ENCODE results near the gene ALAS2.
"Not testable (repeated sequence)": the region's sequence is repeated elsewhere in the genome, so short reads cannot be mapped to it uniquely, and the experiment has no call there.

The ALAS2 gene, protein sequence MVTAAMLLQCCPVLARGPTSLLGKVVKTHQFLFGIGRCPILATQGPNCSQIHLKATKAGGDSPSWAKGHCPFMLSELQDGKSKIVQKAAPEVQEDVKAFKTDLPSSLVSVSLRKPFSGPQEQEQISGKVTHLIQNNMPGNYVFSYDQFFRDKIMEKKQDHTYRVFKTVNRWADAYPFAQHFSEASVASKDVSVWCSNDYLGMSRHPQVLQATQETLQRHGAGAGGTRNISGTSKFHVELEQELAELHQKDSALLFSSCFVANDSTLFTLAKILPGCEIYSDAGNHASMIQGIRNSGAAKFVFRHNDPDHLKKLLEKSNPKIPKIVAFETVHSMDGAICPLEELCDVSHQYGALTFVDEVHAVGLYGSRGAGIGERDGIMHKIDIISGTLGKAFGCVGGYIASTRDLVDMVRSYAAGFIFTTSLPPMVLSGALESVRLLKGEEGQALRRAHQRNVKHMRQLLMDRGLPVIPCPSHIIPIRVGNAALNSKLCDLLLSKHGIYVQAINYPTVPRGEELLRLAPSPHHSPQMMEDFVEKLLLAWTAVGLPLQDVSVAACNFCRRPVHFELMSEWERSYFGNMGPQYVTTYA

DNA sequence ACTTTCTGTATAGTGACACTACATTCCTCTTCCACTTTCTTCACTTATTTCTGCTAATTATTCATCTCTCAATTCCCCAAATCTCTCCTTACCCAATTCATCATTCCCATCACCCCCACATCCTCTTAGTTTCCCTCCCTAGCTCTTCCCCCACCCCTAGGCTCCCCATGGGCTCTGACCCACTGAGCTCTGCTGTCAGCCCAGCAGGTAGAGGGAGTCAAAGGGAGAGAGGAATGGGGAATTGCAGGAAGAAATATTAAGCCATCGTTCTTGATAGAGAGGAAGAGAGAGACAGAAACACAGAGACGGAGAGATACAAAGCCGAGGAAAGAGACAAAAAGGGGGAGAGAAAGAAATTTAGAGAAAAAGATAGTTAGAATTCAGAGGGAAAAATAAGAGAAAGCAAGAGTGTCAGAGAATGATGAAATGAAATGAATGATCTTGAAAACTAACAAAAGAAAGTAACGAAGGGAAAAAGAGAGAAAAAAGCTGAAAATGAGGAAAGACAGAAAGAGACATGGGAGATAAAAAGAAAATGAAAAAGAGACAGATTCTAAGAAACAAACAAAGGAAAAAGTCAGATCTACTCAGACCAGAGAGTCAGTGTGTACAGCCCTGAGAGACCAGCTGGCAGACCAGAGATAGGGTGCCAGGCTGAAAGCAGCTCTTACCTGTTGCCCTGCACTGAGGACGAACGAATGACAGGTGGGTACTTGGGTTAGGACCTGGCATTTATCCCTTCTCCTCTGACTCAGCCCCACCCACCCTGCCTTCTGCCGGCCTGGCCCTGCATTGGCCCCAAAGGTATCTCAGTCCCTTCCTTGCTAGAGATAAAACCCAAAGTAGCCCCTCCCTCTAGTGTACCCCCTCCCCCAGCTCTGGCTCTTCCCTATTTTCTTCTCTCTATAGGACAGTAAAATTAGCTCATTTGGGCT lies at the start of gene ALAS2:
TSS of gene ALAS2 (minus strand) at position 707 of the 935 bp plus-strand sequence. CDS start 4,977 bp downstream, outside the sequence.
- DNase-seq: no peak

DNA sequence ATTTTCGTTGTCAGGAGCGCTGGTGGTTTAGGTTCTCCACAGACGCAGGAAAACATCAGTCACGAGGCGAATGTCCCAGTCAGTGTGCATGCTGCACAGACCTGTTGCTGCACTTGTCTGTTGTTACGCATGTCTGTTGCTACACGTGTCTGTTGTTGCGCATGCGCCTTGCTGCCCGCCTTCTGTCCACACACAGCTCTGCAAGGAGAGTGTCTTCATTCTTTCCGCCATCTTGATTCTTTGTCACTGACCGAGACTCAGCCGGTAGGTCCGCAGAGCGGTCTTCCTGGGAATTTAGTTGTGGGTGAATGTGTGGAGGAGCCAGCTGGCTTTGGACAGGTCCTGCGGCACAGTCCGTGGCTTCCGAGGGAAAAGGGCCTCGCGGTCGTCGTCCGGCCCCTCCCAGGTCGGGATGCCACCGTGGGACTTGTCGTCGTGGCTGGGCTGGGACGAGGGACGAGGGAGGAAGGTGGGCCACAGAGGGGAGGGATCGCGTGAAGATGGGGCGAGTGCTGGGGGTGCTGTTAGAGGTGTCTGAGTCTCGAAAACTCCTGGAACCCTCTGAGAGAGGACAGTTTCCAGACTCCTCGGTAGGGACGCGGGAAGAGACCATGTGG lies 44.2 kb upstream of the ALAS2 start, which contains the start of gene PAGE2B:
TSS of gene PAGE2B (plus strand) at position 180 of the 617 bp plus-strand sequence. CDS start 1,012 bp downstream, outside the sequence.
- no peak for DNase-seq

DNA sequence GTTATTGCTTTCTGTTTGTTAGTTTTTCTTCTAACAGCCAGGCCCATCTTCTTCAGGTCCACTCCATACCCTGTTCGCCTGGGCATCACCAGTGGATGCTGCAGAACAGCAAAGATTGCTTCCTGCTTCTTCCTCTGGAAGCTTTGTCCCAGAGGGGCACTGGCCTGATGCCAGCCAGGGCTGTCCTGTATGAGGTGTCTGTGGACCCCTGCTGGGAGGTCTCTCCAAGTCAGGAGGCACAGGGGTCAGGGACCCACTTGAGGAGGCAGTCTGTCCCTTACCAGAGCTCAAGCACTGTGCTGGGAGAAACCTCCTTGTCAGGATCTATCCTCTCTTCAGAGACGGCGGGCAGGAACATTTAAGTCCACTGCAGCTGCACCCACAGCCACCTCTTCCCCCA lies 41.5 kb upstream of the ALAS2 start:
- no peak for DNase-seq

DNA sequence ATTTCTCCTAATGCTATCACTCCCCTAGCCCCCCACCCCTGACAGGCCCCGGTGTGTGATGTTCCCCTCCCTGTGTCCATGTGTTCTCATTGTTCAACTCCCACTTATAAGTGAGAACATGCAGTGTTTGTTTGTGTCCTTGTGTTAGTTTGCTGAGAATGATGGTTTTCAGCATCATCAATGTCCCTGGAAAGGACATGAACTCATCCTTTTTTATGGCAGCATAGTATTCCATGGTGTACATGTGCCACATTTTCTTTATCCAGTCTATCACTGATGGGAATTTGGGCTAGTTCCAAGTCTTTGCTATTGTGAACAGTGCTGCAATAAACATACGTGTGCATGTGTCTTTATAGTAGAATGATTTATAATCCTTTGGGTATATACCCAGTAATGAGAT lies 36.4 kb upstream of the ALAS2 start:
- DNase-seq: not testable (repeated sequence)

DNA sequence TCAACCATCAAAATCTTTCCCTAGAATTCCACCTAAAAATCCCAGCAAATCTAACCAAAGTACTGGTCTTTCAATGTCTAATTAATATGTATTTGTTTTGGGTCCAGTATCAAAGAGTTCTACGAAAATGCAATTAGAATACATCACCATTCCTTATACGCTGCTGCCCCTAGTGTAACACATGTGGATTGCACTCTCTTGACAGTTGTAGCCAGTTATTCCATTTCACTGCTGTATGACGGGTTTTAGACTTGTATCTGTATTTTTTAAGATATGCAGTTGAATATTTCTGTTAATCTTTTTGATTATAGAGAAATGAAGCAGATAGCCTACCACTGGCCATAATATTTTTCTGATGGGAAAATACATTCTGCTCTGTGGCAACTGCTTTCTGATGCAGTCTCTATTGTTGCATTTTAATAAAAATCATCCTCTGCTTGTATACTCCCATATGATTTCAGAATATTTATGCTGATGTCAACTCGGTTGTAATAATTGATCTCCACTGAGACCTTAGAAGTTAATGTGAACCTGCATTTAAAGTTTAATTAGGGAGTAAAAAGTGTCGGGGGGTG lies 27.0 kb upstream of the ALAS2 start:
- DNase-seq: peak; percentile 57

DNA sequence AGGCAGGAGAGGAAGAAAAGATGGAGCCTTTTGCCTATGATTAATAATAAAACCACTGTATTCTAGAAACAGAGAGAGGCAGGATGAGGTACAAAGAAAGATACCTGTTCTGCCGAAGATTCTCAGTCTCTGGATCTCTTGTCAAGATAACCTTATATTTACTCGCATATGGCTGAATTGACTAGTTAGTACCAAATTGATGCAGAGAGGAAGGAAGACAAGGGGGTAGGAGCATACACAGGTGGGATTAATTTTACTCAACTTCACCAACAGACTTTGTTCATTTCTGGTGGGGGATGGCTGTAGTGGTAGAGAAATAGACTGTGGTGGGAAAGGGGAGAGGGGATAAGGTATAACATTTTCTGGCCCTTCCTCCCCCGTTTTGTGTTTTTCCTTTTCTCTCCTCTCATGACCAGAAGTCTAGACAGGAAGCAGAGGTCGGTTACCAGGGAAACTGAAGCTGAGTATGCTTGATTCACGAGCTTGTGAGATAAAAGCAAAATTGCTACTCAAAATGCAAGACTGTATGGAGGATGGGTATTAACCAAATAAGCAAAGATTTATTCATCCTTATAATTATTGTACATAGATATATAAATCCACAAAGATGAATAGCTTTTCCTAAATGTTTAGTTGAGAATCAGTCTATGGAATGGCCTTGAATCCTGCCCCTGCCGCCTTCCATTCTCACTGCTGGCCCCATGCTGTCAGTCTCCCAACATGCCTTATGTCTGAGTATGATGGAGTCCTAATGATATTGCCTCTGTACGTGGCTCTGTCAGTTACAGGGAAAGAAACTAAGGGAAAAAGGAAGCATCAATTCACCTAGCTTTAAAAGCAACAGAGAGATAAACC lies 26.3 kb upstream of the ALAS2 start:
- DNase-seq: peak; percentile 55

DNA sequence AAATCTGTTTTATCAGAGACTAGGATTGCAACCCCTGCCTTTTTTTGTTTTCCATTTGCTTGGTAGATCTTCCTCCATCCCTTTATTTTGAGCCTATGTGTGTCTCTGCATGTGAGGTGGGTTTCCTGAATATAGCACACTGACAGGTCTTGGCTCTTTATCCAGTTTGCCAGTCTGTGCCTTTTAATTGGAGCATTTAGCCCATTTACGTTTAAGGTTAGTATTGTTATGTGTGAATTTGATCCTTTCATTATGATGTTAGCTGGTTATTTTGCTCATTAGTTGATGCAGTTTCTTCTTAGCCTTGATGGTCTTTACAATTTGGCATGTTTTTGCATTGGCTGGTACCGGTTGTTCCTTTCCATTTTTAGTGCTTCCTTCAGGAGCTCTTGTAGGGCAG lies 19.8 kb upstream of the ALAS2 start:
- DNase-seq: not testable (repeated sequence)

DNA sequence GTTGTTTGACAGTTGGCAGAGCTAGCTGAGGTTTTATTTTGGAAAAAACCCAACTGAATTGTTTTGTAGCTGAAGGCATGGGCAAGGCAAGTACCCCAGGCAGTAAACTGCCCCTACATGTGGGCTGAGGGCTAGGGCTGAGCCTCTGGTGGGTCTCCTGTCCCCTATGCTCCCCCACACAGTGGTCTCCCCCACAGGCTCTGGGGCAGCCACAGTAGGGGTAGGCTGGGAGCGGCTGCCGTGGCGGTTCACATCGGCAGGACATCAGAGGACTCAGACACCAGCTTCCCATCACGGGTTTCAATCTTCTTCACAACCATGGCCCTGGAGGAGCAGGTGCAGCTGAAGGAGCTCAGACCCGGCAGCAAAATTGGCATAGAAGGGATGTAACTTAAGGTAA lies 10.7 kb upstream of the ALAS2 start:
- no peak for DNase-seq

DNA sequence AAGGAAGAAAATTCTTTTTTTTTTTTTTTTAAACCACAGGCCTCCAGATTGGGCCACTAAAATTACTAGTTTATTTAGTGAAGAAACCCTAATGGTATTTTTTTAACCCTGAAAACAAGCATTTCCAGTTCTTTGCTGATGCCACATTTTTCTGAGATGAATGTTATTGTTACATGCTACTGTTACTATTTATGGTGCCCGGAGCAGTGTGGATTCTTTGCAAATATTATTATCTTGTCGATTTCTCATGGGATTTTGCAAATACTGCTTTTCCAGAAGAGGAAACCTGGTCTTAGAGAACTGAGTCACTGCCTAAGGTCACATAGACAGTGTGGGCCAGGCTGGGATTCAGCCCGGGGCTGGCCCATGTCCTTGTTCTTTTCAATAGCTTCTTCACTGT lies 8.7 kb upstream of the ALAS2 start:
- DNase-seq: no peak

DNA sequence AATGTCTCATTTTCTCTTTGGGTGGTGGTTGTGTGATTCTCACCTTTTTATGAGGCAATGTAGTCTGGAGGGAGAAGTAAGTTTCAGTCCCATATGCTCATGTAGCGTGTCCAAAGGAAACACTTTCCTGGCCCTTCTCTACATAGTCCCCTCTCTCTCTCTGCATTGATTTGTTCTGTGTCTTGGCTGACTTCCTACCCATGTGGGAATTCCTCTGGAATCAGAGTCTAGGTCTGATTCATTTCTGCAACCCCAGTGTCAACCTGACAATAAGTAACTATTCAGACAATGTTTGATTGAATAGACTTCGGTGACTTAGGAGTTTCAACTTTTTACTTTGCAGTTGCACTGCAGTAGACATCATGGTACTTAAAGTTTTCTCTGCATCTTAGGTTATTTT lies 2.7 kb upstream of the ALAS2 start:
- DNase-seq: no peak

DNA sequence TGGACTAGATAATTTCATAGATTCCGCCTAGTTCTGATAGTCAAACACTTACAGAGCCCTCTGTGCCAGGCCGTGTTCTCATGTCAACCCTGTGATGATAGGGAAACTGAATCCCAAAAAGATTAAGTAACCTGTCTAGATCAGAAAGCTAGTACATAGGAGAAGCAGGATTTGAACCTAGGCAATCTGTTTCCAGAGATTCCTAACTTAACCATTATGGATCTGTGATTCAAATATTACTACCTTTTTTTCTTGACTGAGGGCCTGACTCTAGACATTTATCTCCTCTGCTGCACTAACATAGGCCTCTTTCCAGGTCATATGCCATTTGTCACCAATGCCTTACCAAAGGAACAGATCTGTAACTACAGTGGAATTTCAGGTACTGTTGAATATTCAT lies 1.5 kb downstream of the ALAS2 start:
- no peak for DNase-seq

DNA sequence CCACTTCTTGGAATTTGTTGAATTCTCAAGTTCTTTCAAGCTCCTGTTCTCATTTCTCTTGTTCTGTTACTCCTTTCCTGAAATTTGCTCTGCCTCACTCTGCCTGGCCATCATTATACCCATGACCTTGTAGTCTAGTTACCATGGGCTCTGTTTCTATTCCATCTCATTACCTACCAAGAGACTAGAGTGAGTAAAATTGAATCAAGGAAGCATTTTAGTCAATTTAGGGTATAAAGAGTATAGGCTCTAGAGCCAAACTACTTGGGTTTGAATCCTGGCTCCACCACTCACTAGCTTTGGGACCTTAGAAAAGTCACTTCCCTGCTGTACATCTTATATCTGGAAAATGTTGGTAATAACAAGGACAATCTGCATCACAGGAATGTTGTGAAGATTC lies 2.2 kb downstream of the ALAS2 start:
- no peak for DNase-seq

DNA sequence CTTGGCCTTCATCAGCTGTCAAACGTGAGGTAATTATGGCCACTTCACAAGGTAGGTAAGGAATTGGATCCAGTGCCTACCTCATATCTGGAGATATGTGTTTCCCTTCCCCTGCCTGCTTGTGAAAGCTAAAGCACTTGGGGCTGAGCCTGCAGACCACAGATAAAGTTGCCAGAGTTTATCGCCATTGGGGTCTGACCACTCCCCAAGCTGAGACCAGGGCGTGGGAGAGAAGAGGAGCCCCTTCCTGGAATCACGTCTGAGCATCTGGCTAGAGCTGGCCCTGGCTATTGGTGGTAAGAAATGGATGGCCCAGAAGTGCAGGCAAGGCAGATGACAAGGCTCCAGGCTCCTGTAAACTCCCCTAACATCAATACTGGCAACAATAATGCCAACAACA lies 2.7 kb downstream of the ALAS2 start:
- no peak for DNase-seq

DNA sequence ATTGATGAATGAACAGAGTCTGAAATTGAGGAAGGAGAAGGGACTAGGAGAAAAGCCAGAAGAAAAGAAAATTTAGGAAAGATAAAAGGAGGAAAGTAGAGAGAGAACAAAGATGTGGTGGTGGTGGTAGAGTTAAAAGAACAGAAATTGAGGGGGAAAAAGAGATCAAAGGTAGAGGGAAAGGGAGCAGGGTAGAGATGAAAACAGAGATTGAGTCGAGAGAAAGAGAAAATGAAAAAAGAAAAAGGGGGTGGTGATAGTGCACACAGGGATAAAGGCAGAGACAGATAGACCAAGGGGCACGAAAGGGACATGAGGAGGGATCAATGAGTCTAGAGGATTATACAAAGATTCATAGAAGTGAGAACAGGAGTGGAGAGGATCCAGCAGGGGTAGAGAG lies 3.9 kb downstream of the ALAS2 start:
- DNase-seq: no peak

DNA sequence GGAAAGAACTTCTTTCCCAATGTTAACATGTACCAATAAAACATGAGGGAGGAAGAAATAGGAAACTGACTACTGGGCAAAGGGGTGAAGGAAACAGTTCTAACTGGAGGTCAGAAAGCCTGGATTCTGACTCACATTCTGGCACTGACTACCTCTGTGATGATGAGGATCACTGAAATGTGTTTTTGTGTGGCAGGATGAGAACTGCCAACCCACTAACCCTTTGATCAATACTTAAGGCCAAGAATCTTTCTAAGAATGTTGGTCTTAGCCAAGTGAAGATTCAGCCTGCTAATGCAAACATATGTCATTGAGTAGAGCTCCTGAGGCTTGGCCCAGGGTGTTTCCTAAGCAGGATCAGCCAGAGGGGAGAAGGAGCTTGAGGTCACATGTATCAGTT lies 4.6 kb downstream of the ALAS2 start:
- no peak for DNase-seq

DNA sequence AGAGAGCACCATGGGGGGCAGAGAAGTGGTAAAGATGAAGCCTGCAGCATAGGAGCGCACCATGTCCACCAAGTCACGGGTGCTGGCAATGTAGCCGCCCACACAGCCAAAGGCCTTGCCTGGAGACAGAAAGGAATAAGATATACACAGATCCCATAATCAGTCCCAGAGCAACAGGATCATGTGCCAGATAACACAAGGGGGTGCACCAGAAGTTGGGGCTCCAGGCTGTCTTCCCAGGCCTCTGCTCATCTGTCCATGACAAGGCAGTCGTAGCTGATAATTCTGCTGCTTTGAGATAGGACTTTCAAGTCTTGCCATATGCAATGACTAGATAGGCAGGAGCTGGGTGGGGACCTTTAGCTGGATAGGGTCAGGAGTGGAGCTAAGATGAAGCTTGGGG lies 15.9 kb downstream of the ALAS2 start:
- no peak for DNase-seq

DNA sequence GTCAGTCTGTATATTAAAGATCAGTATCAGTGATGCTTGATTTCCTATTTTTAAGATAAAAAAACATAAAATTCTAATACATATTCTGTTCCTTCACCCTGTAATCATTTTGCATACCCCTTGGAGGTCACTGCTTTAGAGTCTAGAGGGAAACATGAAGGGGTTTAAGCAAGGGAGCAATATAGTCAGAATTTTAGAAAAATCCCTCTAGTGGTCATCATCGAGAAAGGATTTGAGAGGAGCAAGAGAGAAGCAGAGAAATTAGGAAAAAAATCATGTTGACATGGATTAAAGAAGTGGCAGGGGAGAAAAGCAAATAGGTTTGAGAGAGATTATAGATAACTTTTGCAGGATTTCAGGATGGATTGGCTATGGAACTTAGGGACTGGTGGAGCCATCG lies 19.5 kb downstream of the ALAS2 start:
- DNase-seq: no peak

DNA sequence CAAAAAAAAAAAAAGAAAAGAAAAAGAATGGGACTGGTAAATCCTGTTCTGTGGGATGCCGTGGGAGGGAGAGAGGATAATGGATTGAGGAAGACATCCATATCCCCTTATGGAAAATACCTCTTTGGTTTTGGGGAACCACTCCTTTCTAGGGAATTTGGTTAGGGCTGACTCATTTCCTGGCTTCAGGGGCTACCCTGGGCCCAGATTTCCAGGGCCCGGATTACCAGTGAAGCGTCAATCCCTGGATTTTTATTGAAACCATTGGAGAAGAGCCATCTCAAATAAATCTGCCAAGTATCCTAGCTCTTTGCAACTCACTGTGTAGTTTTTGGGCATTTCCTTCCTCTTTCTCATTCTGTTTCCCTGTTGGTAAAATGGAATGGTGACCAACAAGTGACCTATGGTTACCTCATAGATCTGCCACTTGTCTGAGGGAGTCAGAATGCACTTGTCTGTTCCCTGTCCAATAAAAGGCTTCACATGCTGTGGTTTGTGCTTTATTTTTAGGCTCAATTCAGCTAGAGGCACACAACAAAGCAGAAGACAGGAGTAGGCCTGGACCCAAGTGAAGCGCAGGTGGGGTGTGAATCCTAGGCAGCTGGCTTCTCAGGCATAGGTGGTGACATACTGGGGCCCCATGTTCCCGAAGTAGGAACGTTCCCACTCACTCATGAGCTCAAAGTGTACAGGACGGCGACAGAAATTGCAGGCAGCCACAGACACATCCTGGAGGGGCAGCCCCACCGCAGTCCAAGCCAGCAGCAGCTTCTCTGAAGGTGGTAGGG lies 22.0 kb downstream of the ALAS2 start:
- no peak for DNase-seq

DNA sequence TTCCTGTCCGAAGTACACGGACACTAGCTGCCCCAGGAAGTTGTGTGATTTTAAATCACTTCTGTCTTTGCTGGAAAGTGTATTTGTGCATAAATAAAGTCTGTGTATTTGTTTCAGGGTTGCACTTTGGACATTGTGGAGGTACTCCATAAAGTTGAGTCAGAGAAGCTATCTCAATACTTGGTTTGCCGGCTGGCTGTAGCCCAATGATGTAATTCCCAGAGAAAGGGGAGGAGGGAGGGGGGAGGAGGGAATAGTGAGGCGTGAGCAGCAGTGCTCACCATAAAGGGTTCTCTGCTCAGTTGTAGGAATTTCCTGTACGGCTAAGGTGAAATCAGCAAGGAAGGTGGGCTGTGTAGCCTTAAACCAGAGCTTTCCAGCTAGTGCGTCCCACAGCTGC lies 23.1 kb downstream of the ALAS2 start:
- DNase-seq: no peak

DNA sequence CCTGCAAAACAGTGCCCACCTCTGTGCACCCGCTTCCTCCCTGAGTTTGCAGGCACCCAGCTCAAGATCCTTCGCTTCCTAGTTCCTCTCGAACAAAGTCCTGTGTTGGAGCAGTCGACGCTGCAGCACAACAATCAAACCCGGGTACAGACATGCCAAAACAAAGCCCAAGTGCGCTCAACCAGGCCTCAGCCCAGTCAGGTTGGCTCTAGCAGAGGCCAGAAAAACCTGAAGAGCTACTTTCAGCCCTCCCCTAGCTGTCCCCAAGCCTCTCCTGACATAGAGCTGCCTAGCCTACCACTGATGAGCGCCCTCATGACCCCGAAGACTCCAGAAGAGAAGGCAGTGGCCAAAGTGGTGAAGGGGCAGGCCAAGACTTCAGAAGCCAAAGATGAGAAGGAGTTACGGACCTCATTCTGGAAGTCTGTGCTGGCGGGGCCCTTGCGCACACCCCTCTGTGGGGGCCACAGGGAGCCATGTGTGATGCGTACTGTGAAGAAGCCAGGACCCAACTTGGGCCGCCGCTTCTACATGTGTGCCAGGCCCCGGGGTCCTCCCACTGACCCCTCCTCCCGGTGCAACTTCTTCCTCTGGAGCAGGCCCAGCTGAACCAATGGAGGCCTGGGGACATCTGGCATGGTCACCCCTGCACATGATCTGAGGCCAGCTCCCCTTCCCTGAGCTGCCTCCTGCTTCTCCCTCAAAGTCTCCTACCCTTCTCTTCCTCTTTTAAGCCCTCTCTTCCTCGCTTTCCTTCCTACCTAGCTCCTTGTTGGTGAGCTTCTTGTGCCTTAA lies 23.8 kb downstream of the ALAS2 start:
- no peak for DNase-seq
